HG03378 (cell line): Measurements from ENCODE around the gene RBM15.

Source experiments
- ATAC-seq: cut with Tn5 transposase; IDR thresholded peaks from one replicate; pipeline ENCODE4 v1.9.1; 2021; ENCODE audit warnings: mild to moderate bottlenecking, moderate library complexity; ENCODE audit not compliant: unreplicated experiment

The RBM15 gene

GRCh38 chr1:110393691-110394492 lies 54.7 kb downstream of the RBM15 start:
- no peak for ATAC-seq

- no peak for ATAC-seq
Measured at GRCh38 chr1:110394493-110394820, 55.3 kb downstream of the RBM15 start.
